HEK293 (cell line): ENCODE measurements around the gene POR.
"Not testable (repeated sequence)": the region's sequence is repeated elsewhere in the genome, so short reads cannot be mapped to it uniquely, and the experiment has no call there.

Source experiments
- CTCF ChIP-seq: fragments of 450-650 bp; formaldehyde crosslinking; IDR thresholded peaks from 2 replicates; pipeline ENCODE4 v1.5.1; 2016; ENCODE audit warnings: missing biosample characterization, missing genetic modification characterization
- KLF16 ChIP-seq: fragments of 450-650 bp; formaldehyde crosslinking; IDR thresholded peaks from 2 replicates; pipeline ENCODE4 v1.5.1; 2017; ENCODE audit warnings: missing biosample characterization, missing genetic modification characterization
- PRDM10 ChIP-seq: fragments of 450-650 bp; formaldehyde crosslinking; IDR thresholded peaks from 2 replicates; pipeline ENCODE4 v1.5.1; 2016; ENCODE audit warnings: missing biosample characterization, missing genetic modification characterization
- SALL2 ChIP-seq: fragments of 450-650 bp; formaldehyde crosslinking; IDR thresholded peaks from 2 replicates; pipeline ENCODE4 v1.5.0; 2017; ENCODE audit warnings: missing biosample characterization, mild to moderate bottlenecking, missing genetic modification characterization, borderline replicate concordance
- SETDB1 ChIP-seq: IDR thresholded peaks from one replicate; pipeline ENCODE4 v1.6.1; 2017; ENCODE audit warnings: mild to moderate bottlenecking, low read length, moderate library complexity, mixed read lengths; ENCODE audit not compliant: insufficient read length
- ZNF140 ChIP-seq: fragments of 450-650 bp; formaldehyde crosslinking; IDR thresholded peaks from 2 replicates; pipeline ENCODE4 v1.5.1; 2016; ENCODE audit warnings: missing biosample characterization, missing genetic modification characterization
- ZNF596 ChIP-seq: fragments of 450-650 bp; IDR thresholded peaks from 2 replicates; pipeline ENCODE4 v1.5.0; 2018; ENCODE audit warnings: missing biosample characterization, mild to moderate bottlenecking, missing genetic modification characterization, moderate library complexity

- not testable (repeated sequence) for TF ChIP-seq SETDB1; ZNF596 (tag by site-specific recombination); CTCF (tag by site-specific recombination); ZNF140; KLF16 (tag by site-specific recombination); SALL2 (tag by site-specific recombination); PRDM10
These were observed 23.7 kb upstream of the POR start for GRCh38 chr7:75891237-75891636.
